Breast epithelium (tissue), 3 donors: Measurements from ENCODE around the gene ZNF148.

Source experiments
- POLR2A ChIP-seq: fragments of 450-650 bp; IDR thresholded peaks from one replicate; pipeline ENCODE4 v1.6.1; 2016; ENCODE audit warnings: antibody characterized with exemption, mild to moderate bottlenecking, moderate library complexity
- POLR2AphosphoS5 ChIP-seq, 3 donors: sonication (generic); formaldehyde crosslinking; IDR thresholded peaks; one replicate each; pipeline ENCODE4 v1.6.1; 2017; ENCODE audit warnings: antibody characterized with exemption in 3 of 3
- TF ChIP-seq, protein P1 (sequence below), 3 donors: fragments of 450-650 bp; IDR thresholded peaks; one replicate each; pipeline ENCODE4 v1.5.1; 2016 to 2017; ENCODE audit warnings: antibody characterized with exemption in 3 of 3, mild to moderate bottlenecking in 3 of 3, moderate library complexity in 3 of 3

DNA sequence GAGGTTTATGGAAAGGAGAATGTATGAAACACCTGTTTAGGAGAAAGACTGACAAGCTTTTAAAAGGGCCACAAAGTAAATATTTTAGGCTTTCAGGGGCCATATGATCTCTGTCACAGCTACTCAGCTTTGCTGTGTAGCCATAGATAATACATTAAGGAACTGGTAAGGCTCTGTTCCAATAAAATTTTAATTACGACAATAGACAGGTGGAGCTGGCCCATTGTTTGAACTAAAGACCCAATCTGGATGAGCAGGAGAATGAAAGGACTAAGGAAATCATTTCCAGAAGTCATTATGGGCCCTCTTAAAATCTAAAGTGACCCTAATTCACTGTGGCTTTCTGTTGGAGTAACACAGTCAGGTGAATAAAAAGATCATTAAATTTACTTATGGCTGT, 114.1 kb downstream of the ZNF148 start:
- TF ChIP-seq POLR2A (no peak), POLR2AphosphoS5 (IDR thresholded peaks at IDR 0.05) (no peak)
- TF ChIP-seq, protein P1, sequence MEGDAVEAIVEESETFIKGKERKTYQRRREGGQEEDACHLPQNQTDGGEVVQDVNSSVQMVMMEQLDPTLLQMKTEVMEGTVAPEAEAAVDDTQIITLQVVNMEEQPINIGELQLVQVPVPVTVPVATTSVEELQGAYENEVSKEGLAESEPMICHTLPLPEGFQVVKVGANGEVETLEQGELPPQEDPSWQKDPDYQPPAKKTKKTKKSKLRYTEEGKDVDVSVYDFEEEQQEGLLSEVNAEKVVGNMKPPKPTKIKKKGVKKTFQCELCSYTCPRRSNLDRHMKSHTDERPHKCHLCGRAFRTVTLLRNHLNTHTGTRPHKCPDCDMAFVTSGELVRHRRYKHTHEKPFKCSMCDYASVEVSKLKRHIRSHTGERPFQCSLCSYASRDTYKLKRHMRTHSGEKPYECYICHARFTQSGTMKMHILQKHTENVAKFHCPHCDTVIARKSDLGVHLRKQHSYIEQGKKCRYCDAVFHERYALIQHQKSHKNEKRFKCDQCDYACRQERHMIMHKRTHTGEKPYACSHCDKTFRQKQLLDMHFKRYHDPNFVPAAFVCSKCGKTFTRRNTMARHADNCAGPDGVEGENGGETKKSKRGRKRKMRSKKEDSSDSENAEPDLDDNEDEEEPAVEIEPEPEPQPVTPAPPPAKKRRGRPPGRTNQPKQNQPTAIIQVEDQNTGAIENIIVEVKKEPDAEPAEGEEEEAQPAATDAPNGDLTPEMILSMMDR (IDR thresholded peaks at IDR 0.05): no peak
